ENCODE results near the gene EFEMP1. TPM values are rescaled to one million over a fixed set of nuclear protein-coding genes. Genes with fewer than 3 reads are reported as not detected.
A peak's percentile ranks its signal among the peaks of the same experiment; 100 is the strongest.

EFEMP1 gene
- total RNA-seq, 1 donor from 2014 or later = 50.7 TPM

GRCh38 chr2:55943466-55943865, 19.9 kb upstream of the EFEMP1 start:
- ATAC-seq = no peak
- intact Hi-C loops (cut with micrococcal nuclease) = no loop called here
- DNase-seq = no peak

- intact Hi-C loops (cut with micrococcal nuclease) = no loop called here
- no peak for ATAC-seq
- DNase-seq = no peak
These were observed 12.8 kb upstream of the EFEMP1 start for GRCh38 chr2:55936351-55936750.

GRCh38 chr2:55934337-55934736, 10.8 kb upstream of the EFEMP1 start:
- DNase-seq (no peak), ATAC-seq (no peak)
- intact Hi-C loops (cut with micrococcal nuclease) = no loop called here

- DNase-seq (no peak), ATAC-seq (no peak)
These were observed 9.3 kb upstream of the EFEMP1 start for GRCh38 chr2:55932843-55933242.

GRCh38 chr2:55931281-55931680, 7.7 kb upstream of the EFEMP1 start:
- intact Hi-C loops (cut with micrococcal nuclease) = no loop called here
- ATAC-seq (no peak), DNase-seq (no peak)

More at GRCh38 chr2:55932843-55933242, 9.3 kb upstream of the EFEMP1 start:
- intact Hi-C loops (cut with micrococcal nuclease) = no loop called here

- DNase-seq = no peak
- intact Hi-C loops (cut with micrococcal nuclease) = no loop called here
- no peak for ATAC-seq
These were observed 5.9 kb upstream of the EFEMP1 start for GRCh38 chr2:55929476-55929875.

GRCh38 chr2:55926974-55927373, 3.4 kb upstream of the EFEMP1 start:
- DNase-seq (no peak), ATAC-seq (no peak)
- intact Hi-C loops (cut with micrococcal nuclease) = no loop called here

GRCh38 chr2:55926246-55926645, 2.7 kb upstream of the EFEMP1 start:
- ATAC-seq (no peak), DNase-seq (no peak)
- intact Hi-C loops (cut with micrococcal nuclease) = no loop called here

GRCh38 chr2:55923982-55924321, 370 bp upstream of the EFEMP1 start:
- DNase-seq (no peak), ATAC-seq (peak; percentile 44)
- intact Hi-C loops (cut with micrococcal nuclease) = no loop called here

GRCh38 chr2:55922291-55922907, 1.2 kb downstream of the EFEMP1 start:
- intact Hi-C loops (cut with micrococcal nuclease) = no loop called here
- ATAC-seq = peak; percentile 7
- DNase-seq = no peak

GRCh38 chr2:55919574-55919973, 4.0 kb downstream of the EFEMP1 start:
- ATAC-seq (no peak), DNase-seq (no peak)
- intact Hi-C loops (cut with micrococcal nuclease) = no loop called here

- ATAC-seq (no peak), DNase-seq (no peak)
- intact Hi-C loops (cut with micrococcal nuclease) = no loop called here
These were observed 4.7 kb downstream of the EFEMP1 start for GRCh38 chr2:55918856-55919255.

GRCh38 chr2:55917713-55918390, 5.7 kb downstream of the EFEMP1 start:
- DNase-seq (no peak), ATAC-seq (no peak)
- intact Hi-C loops (cut with micrococcal nuclease) = no loop called here

- no peak for ATAC-seq
- intact Hi-C loops (cut with micrococcal nuclease) = no loop called here
- no peak for DNase-seq
These were observed 6.5 kb downstream of the EFEMP1 start for GRCh38 chr2:55917117-55917516.

- ATAC-seq (no peak), DNase-seq (no peak)
- intact Hi-C loops (cut with micrococcal nuclease) = no loop called here
These were observed 7.0 kb downstream of the EFEMP1 start for GRCh38 chr2:55916473-55917049.

GRCh38 chr2:55914786-55915185, 8.8 kb downstream of the EFEMP1 start:
- DNase-seq = no peak
- ATAC-seq = no peak
- intact Hi-C loops (cut with micrococcal nuclease) = no loop called here

- intact Hi-C loops (cut with micrococcal nuclease) = no loop called here
- no peak for ATAC-seq
- no peak for DNase-seq
These were observed 10.7 kb downstream of the EFEMP1 start for GRCh38 chr2:55912926-55913325.

- ATAC-seq (no peak), DNase-seq (no peak)
- intact Hi-C loops (cut with micrococcal nuclease) = no loop called here
These were observed 13.5 kb downstream of the EFEMP1 start for GRCh38 chr2:55910077-55910476.

GRCh38 chr2:55907686-55908085, 15.9 kb downstream of the EFEMP1 start:
- no peak for ATAC-seq
- DNase-seq = no peak
- intact Hi-C loops (cut with micrococcal nuclease) = no loop called here

- no peak for ATAC-seq
- intact Hi-C loops (cut with micrococcal nuclease) = no loop called here
- no peak for DNase-seq
These were observed 16.6 kb downstream of the EFEMP1 start for GRCh38 chr2:55906993-55907392.

- DNase-seq (no peak), ATAC-seq (no peak)
- intact Hi-C loops (cut with micrococcal nuclease) = no loop called here
These were observed 19.9 kb downstream of the EFEMP1 start for GRCh38 chr2:55903727-55904126.
